COLO829 (cell line): Measurements from ENCODE around the gene PTPN3.

Experiments
- DNase-seq: peaks from one replicate; pipeline ENCODE4 v3.0.0; 2012; ENCODE audit warnings: low spot score

PTPN3 gene

DNA sequence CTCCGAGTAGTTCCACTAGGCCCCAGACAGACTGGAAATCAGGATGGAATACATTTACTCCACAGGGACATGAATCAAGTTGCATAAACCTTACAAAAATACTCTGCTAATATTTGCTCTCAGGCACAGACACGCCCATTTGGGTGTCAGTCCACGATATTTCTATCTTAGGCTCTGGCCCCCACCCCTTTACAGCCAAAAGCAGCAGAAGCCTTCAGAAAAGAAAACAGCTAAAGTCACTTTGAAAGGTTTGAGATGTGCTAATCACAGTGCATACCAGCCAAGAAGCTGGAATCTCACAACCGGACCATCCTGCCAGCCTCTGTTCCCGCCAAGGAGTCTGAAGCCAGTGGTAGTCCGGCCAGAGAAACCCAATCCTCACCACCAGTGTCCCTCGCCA lies 22.6 kb downstream of the PTPN3 start:
- DNase-seq: no peak

DNA sequence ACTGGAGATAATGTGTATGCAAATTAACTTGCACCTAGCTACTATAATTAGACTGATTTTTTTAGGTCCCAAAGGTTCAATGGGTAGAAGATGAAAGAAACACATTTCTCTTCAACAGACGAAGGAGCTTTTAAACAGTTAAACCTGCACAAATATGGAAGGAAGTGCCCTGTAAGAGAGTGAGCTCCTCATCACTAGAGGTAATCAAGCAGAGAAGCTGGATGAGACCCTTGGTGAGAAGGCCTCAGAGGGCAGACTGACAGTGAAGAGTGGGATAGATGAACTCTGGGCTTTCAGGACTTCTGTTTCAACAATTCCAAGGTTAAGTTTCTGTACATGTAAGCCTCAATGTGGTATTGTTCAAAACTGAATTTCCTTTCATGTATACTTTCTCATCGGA lies 23.2 kb downstream of the PTPN3 start:
- DNase-seq: no peak

DNA sequence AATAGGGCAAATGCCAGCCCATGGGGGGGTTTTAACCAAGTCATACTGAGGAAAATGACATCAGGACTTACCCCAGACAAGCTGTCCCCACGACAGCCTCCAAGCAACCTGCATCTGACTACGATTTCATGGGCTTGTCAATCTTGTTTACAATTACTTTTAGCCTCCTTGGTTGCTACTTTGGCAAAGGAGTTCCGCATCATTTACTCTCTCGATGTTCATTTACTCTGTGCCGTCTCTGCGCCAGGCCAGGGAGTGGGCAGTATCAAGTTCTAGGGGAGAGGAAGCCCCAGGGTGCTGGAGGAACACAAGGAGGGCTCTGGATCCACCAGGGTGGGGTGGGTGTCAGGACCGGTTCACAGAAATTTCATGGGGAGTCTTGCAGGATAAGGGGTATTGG lies 23.9 kb downstream of the PTPN3 start:
- no peak for DNase-seq

DNA sequence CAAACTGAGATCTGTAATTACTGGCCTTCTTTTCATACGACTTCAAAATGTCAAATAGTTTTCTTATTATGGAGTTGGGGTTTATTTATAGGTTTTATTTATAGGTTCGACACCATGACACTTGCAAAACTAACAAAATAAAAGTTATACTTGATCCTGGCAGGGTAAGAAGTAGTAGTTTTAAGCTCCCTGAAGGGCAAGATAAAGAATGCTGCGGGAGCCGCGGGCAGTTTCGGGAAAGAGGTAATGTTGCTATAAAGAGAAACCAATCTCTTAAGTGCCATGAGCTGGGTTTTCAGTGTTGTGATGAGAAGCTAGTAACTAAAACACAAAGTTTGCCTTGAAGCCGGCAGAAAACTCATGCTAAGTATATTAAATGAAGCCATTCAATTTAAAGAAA lies 24.8 kb downstream of the PTPN3 start:
- DNase-seq: no peak

DNA sequence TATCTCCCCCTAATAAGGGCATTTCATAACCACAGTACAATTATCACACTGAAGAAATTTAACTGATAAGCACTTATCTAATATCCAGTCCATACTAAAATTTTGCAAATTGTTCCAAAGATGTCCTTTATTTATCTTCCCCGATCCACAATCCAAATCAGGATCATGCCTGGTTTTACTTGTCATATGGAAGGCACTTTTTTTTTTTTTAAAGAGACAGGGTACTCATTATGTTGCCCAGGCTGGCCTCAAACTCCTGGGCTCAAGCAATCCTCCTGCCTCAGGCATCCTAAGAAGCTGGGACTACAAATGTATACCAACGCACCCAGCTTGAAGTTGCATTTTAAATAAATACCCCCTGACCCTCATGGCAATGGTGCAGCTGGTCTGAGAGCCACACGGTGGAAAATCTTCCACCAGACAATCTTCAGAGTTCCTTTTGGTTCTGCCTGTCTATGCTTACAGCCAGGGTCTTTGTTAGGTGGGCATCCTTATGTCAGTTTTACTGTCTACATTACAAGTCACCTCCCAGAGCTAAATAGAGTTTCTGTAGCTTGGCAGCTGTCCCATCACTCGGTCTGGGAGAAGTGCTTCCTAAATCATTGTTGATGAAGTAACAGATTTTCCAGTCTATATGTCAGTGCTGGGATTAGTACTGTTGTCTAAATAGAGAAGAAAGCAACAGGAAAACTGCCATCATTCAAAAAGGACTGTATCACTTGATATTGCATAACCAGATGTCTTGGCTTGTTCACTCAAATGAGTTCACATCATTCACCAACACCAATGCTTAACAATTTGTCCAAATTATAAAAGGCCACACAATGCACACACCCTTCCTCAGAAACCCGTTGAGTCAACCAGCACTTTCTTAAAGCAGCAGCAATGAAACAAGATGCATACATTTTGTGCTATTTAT lies 26.4 kb downstream of the PTPN3 start:
- no peak for DNase-seq

DNA sequence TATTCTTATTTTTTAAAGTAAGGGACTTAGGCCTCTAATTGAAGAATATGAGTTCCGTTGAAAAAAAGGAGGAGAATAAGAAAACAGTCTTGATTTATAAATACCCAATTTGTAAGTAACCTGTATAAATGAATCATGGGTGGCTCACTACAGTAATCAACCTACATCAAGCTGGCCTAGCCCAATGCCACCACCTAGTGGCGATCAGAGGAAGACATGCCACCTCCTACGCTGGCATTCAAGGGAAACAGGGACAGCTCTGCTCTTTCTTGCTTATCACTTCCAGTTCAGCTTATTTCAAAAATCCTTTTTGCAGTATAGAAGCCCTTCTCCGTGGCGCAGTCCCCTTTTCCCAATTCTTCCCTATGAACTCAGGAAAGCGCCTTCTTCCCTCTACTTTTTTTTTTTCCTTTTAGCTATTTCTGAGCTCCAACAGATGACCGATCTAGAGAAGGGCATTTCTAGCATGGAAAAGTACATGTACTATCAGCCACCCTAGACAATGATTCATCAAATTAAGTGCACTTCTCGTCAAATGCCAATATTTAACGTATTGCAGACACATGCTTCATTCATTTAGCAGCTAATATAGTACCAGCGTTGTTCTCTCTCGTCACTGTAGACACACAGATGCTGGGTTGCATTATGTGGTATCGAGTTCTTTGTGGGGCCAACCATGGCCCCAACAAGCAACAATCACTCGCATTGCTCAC lies 28.3 kb downstream of the PTPN3 start:
- peak; percentile 78 for DNase-seq

DNA sequence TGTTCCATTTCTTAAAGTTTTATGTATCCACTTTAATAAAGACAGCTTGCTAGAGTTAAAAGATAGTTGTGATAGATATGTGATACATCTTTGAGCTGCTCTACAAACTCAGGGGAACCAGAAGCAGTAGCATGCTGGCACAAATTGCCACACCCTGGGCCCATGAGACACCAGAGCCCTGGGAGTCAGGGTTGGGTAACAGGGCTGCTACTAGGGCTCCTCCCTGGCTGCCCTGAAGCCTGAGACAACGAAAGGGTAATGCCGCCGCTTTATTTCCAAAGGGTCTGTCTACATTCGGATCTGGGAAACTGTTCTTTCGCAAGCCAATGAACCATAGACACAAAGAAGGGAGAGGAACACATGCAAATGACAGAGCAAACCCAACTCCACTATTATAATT lies 29.2 kb downstream of the PTPN3 start:
- DNase-seq: no peak

DNA sequence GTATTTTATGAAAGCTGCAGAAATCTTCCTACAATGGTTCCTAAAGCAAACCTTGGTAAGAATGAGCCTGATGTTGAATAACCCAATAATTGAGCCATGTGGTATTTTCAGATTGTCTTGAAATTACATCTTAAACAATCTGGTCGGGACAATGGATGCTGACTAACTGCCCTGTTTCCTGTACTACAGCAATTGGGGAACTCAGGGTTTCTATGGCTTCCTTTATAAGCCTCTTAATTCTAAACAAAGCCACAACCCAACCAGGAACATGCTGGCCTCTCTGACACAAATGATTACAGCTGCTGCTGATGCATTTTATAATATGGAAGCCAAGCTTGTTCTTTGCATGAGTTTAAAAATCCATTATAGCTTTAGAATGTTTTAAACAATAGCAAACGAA lies 30.2 kb downstream of the PTPN3 start:
- DNase-seq: peak; percentile 29

DNA sequence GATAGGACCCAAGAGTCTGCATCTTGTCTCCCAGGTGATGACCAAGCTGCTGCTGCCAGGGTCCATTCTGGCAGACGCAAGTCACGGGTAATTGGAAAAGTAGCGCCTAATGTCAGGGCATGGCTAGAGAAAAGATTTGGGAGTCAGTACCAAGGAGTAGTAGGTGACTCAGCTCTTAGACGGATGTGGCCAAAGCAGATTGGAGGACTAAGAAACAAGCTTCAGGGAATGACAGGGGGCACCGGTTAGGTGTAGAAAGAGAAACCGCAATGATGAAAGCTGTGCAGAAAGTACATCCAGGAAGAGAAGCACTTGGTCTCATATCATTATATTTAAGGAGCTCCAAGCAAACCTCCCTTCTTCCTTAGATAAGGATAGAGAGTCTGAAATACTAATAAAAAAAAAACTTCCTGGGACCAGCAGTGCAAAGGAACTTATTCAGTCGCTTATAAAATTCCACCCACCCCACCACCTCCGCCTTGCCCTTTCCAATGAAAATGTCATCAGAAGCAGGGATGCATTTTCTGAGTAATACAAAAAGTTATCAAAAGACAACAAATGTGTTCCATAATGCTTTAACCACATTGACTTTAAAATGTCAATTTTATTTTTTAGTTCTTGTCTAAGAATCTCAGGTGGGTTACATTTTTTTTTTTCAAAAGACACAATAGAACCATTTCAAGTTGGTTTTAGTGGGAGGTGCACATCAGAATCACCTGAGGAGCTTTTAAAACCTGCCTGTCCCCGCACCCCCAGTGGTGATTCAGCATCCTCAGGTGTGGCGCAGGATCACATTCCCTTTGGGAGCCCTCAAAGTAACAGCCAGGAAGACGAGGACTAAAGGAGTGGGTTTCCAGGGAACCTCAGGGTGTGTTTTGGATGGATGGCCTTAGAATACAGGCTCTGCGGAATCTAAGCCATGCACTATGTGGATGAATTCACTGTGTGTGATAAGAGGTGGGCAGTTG lies 31.2 kb downstream of the PTPN3 start:
- no peak for DNase-seq

DNA sequence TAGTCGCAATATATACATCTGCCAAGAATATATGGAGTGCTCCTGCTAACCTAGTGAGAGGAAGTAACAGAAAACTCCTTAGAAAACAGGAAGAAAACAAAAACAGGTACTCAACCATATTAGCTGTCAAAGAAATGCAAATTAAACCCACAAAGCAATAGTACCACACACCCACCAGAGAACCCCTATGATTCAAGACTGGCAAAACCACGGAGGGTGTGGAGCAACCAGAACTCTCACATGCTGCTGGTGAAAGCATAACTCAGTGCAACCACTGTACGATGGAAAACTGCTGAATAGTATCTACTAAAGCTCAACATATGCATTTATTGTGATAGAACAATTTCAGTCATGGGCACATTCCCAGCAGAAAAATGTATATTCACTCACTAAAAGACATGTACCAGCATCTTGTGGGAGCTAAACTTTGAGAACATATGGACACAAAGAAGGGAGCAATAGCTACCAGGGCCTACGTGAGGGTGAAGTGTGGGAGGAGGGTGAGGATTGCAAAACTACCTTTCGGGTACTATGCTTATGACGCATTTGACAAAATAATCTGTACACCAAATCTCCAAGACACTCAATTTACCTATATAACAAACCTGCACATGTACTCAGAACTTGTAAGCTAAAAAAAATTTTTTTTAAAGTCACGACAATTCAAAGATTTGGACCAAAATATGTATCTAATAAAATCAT lies 34.0 kb downstream of the PTPN3 start:
- no peak for DNase-seq

DNA sequence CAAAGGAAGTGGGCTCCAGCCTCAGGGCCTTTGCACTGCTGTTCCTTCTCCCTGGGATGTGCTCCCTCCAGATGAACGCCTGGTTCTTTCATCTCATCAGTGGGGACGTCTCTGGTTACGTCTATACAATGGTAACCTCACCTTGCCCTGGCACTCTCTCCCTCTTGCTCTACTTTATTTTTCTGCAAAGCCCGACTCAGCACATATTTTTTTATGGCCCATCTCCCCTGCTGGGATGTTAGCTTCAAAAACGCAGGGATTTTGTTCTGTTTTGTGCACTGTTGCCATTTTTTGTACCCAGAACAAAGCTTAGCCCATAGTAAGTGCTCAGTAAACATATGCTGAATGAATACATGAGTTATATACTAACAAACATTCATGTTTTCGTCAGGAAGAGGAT lies 37.5 kb downstream of the PTPN3 start:
- DNase-seq: no peak

DNA sequence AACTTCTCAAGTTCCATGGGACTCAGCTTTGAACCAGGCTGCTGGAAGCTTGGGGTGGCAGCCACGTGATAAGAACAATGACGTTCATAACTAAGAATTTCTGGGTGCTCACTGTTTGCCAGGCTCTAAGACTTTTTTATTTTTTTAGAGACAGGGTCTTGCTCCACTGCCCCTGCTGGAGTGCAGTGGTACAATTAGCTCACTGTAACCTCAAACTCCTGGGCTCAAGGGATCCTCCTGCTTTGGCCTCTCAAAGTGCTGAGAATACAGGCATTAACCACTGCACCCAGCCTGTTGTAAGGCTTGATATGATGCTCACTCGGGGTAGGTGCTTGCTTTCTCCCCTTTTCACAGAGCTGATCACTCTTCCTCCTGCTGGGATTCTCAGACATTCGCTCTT lies 38.7 kb downstream of the PTPN3 start:
- no peak for DNase-seq

DNA sequence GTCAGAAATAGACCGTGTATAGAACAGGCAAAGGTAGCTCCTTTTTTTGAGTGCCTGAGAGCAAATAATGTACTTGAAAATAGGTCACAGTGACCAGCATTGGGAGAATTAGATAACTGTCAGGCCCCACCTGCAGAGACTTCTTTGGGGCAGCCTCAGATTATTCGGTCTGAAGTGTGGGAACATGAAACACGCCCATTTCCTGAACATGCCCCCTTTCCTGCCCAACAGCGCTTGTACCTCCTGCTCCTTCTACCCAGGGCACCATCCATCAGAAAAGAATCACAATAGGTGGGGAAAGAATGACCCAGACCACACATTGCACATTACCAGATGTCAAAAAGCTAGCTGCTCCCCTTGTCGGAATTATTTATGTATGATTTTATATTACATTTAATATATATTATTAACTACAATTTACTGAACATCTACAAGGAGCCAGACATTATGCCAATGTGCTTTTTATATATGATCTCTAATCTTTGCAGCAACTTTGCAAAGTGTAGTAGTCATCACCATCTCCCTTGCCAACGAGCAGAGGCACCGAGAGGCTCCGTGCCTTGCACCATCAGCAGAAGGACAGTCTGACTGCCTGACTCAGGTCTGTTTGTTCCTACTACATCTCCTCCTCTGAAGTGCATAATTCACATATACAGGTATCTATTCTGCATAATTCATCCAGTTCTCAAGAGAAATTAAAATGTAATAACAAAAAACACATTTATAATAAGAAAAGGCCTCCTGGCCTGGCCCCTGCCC lies 39.5 kb downstream of the PTPN3 start:
- no peak for DNase-seq

DNA sequence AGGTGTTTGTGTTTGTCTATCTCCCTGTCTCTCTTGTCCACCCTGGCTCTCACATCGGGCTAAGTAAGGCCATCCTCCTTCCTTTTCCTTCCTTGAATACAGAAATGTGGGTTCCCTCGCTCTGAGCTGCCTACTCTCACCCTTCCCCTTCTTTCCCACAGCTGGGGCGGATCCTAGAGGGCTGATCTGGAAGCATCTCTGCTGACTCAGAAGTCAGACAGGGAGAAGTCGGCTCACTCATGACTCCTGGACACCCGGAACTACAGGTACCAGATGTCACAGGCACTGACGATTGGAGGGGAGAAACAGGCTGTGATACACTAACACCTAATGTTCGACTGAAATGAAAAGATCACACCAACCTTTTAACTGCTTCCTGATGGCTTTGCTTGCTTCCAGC lies 41.3 kb downstream of the PTPN3 start:
- DNase-seq: no peak

DNA sequence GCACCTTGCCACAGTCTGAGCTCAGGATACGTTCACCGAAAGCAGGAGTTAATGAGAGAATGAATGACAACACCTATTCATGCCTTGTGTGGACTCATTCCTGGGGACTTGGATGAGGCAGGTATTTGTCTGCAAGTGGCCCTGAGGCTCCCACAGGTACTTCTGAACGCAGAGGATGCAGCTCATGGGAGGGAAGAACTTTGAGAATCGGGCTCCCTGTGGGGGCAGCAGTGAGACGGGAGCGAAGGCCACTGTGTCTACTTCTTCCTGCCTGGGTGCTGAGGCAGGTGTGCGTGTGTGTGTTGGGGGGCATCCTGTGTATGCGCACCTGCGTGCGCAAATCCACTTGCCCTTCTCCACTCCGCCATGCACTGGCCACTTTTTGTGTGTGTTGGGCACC lies 42.2 kb downstream of the PTPN3 start:
- DNase-seq: no peak

DNA sequence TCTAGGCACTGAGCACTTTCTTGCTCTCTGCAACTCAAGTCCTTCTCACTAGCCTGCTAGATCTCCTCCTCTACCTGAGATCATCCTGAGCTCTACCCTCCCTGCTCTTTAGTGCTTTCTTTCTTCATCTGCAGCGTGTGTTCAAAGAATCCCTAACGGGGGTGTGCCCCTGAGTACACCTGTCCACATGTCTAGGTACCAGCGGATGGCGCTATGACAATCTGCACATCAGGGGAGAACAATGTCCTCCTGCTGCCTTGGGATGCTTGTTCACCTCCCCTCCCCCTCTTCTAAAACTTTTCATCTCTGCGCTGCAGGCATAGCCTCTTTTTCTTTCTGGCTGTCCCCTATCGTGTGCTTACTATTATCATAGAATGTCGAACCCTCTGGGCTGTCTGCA lies 42.7 kb downstream of the PTPN3 start:
- no peak for DNase-seq

DNA sequence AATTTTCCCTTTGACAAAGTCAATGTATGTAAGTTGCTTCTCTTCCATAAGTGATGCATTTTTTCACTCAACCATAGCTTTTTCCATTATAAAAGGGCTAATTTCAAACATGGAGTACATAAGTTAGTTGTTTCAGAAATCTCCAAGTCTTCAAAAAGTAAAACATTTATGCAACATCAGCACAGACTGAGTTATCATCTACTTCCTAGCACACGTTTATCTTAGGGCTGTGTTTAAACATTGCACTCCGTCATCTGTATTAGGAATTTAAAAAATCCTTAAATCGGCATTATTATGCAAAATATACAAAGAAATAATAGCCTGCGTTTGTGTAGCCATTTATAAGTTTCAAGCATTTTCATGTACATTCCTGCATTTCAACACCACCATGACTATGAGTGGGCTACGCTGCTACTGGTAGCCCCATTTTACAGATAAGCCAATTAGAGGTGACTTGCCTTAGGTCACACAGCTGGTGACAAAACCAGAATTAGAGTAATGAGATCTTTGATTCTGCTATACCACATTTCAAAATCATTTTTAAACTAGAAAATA lies 43.4 kb downstream of the PTPN3 start:
- DNase-seq: no peak

DNA sequence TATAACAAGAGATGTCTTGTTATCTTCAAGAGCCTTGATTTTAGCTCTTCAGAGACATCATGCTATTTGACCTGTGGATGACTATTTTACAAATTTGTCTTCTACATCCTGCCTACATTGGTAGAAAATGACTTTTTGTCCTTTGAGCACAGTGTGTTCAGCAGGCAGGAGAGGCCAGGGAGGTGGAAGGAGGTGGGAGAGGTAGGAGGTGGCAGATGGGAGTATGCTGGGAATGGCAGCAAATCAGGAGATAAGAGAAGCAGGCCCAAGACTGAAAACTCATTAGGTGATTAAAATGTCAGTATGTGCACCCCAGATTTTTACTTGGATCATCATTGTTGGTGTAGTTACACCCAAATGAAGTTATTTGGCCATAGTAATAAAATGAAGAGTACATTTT lies 44.1 kb downstream of the PTPN3 start:
- DNase-seq: no peak

DNA sequence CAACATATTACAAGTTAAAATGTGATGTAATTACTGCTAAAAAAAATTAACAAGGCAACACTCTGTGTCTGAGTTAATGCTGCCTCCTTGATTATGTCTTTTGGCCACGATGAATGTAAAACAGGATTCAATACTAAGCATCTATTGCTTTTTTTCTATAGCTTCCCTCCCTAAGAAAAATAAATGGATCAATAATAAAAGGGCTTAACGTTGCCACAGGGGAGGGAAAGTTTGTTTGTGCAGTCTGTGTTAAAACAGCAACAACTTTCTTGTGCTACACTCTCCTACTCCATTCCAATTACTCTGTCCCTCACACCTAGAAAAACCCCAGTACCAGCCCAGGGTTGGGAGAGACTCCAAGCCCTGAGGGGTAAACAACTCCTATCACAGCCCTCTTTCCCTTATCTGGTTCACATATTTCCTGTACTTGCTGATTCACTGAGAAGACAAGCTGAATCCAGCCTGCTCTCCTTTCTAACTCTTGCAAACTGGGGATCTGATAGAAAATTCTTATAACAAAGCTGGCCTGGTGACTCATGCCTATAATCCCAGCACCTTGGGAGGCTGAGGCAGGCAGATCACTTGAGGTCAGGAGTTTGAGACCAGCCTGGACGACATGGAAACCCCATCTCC lies 44.8 kb downstream of the PTPN3 start:
- peak; percentile 78 for DNase-seq

DNA sequence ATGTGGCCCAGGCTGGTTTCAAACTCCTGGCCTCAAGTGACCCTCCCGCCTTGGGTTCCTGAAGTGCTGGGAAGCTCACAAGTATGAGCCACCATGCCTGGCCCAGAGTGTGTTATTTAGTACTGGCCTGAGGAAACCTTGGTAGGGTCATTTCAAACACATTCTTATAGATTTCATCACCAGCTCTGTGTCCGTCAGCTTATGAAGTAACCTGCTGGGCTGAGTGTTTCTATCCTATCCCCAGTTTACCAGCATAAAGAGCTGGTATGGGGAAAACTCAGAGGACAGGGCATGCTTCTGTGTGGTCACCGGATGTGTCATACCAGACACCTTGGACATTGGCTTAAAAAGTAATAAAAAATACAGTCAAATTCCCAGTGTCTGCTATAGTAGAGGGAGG lies 45.3 kb downstream of the PTPN3 start:
- no peak for DNase-seq
